IMR-90 (cell line): ENCODE measurements around the gene AGBL1. TPM values are rescaled to one million over a fixed set of nuclear protein-coding genes. Genes with fewer than 3 reads are reported as not detected.

Source experiments
- ATAC-seq: fragments of 200-7000 bp; cut with Tn5 transposase; 2 replicates; pipeline ENCODE4 v1.9.1; 2020; ENCODE audit warnings: low read depth, mild to moderate bottlenecking, moderate library complexity
- BruUV-seq: library from RNA; stranded (reverse); fragments of 400-500 nt; replicated peaks from 2 replicates; lab custom pipeline; 2021; lab: Mats Ljungman, UMichigan
- CTCF ChIA-PET: fragments of 300-600 bp; formaldehyde crosslinking; extraction: SDS; loops from one replicate; lab custom pipeline; 2021; ENCODE audit warnings: antibody characterized with exemption; lab: Yijun Ruan, JAX
- POLR2A ChIA-PET: fragments of 300-600 bp; sonication (Branson Sonifier 250); formaldehyde crosslinking; loops from one replicate; lab custom pipeline; 2022; ENCODE audit warnings: antibody characterized with exemption; ENCODE audit not compliant: unreplicated experiment; lab: Charles Lee
- DNase-seq: peaks from one replicate; pipeline ENCODE4 v3.0.0; 2013
- H2AFZ ChIP-seq: replicated peaks from 2 replicates; pipeline ENCODE3; 2013; ENCODE audit warnings: low read length, mild to moderate bottlenecking; ENCODE audit not compliant: poor library complexity
- H2AK5ac ChIP-seq: 2 replicates; pipeline ENCODE4 v1.6.1; 2013; ENCODE audit warnings: low read depth, low read length, inconsistent platforms
- H2AK9ac ChIP-seq: replicated peaks from 2 replicates; pipeline ENCODE3; 2013; ENCODE audit warnings: mild to moderate bottlenecking, low read depth, low read length, moderate library complexity; ENCODE audit not compliant: poor library complexity
- H2BK120ac ChIP-seq: 2 replicates; pipeline ENCODE4 v1.6.1; 2013; ENCODE audit warnings: low read depth, low read length, inconsistent platforms
- H2BK15ac ChIP-seq: 3 replicates; pipeline ENCODE4 v1.6.1; 2013; ENCODE audit warnings: low read depth, low read length, inconsistent platforms
- H2BK20ac ChIP-seq: 2 replicates; pipeline ENCODE4 v1.6.1; 2013; ENCODE audit warnings: low read depth, mild to moderate bottlenecking, inconsistent platforms, low read length, moderate library complexity
- H2BK5ac ChIP-seq: 2 replicates; pipeline ENCODE4 v1.6.1; 2013; ENCODE audit warnings: mild to moderate bottlenecking, low read depth, low read length, inconsistent platforms; ENCODE audit not compliant: poor library complexity, severe bottlenecking
- H3K14ac ChIP-seq: replicated peaks from 2 replicates; pipeline ENCODE4 v1.6.1; 2013; ENCODE audit warnings: low read depth, low read length, inconsistent platforms
- H3K18ac ChIP-seq: 2 replicates; pipeline ENCODE4 v1.6.1; 2013; ENCODE audit warnings: low read depth, low read length, control low read depth
- H3K23ac ChIP-seq: 2 replicates; pipeline ENCODE4 v1.6.1; 2013; ENCODE audit warnings: low read depth, low read length, inconsistent platforms
- H3K27ac ChIP-seq: 2 replicates; pipeline ENCODE4 v1.5.1; 2013; ENCODE audit warnings: mild to moderate bottlenecking, control low read depth, low read length; ENCODE audit not compliant: insufficient read depth
- H3K27me3 ChIP-seq: 2 replicates; pipeline ENCODE4 v1.6.1; 2013; ENCODE audit warnings: low read length; ENCODE audit not compliant: control insufficient read depth, insufficient read depth
- H3K36me3 ChIP-seq: 2 replicates; pipeline ENCODE4 v1.6.1; 2013; ENCODE audit warnings: low read length, mixed read lengths; ENCODE audit not compliant: control insufficient read depth, insufficient read depth
- H3K4ac ChIP-seq: 2 replicates; pipeline ENCODE4 v1.6.1; 2013; ENCODE audit warnings: low read depth, low read length, inconsistent platforms
- H3K4me1 ChIP-seq: 2 replicates; pipeline ENCODE4 v1.6.1; 2013; ENCODE audit warnings: low read length, mixed read lengths; ENCODE audit not compliant: control insufficient read depth, insufficient read depth
- H3K4me2 ChIP-seq: 2 replicates; pipeline ENCODE4 v1.6.1; 2013; ENCODE audit warnings: low read depth, mild to moderate bottlenecking, control low read depth, low read length, moderate library complexity
- H3K4me3 ChIP-seq: 2 replicates; pipeline ENCODE4 v1.5.1; 2013; ENCODE audit warnings: low read depth, mild to moderate bottlenecking, control low read depth, low read length, moderate library complexity; ENCODE audit not compliant: insufficient read depth
- H3K56ac ChIP-seq: 2 replicates; pipeline ENCODE4 v1.6.1; 2013; ENCODE audit warnings: low read length, inconsistent platforms; ENCODE audit not compliant: insufficient read depth; ENCODE audit errors: extremely low read depth
- H3K79me1 ChIP-seq, 2 experiments: 2 replicates each; pipeline ENCODE4 v1.6.1; 2013; ENCODE audit warnings: low read length in 2 of 2, inconsistent platforms in 1 of 2, low read depth in 1 of 2
- H3K9ac ChIP-seq: 2 replicates; pipeline ENCODE4 v1.6.1; 2013; ENCODE audit warnings: low read depth, low read length, control low read depth
- H3K9me1 ChIP-seq: 2 replicates; pipeline ENCODE4 v1.6.1; 2013; ENCODE audit warnings: low read length, inconsistent platforms; ENCODE audit not compliant: insufficient read depth
- H3K9me3 ChIP-seq: 2 replicates; pipeline ENCODE4 v1.6.1; 2013; ENCODE audit warnings: low read length; ENCODE audit not compliant: control insufficient read depth, insufficient read depth
- H4K20me1 ChIP-seq: 2 replicates; pipeline ENCODE4 v1.6.1; 2013; ENCODE audit warnings: low read length, inconsistent platforms; ENCODE audit not compliant: insufficient read depth
- H4K5ac ChIP-seq: 2 replicates; pipeline ENCODE4 v1.6.1; 2013; ENCODE audit warnings: mild to moderate bottlenecking, low read depth, low read length, control low read depth
- H4K8ac ChIP-seq, 2 experiments: 2 replicates each; pipeline ENCODE4 v1.6.1; 2013; ENCODE audit warnings: low read depth in 2 of 2, low read length in 2 of 2, control low read depth in 1 of 2, inconsistent platforms in 1 of 2
- H4K91ac ChIP-seq: 2 replicates; pipeline ENCODE4 v1.6.1; 2013; ENCODE audit warnings: low read depth, low read length, inconsistent platforms; ENCODE audit not compliant: insufficient read depth
- BHLHE40 ChIP-seq: fragments of 150-350 bp; IDR thresholded peaks from 2 replicates; pipeline ENCODE4 v1.6.1; 2016; ENCODE audit warnings: mild to moderate bottlenecking, low read depth, low read length
- CEBPB ChIP-seq: IDR thresholded peaks from 2 replicates; pipeline ENCODE4 v1.6.1; 2012; ENCODE audit warnings: low read depth, low read length, improper control_type of control experiment
- CHD1 ChIP-seq: IDR thresholded peaks from 2 replicates; pipeline ENCODE4 v1.6.1; 2012; ENCODE audit warnings: low read depth, low read length, improper control_type of control experiment
- ELK1 ChIP-seq: fragments of 150-350 bp; IDR thresholded peaks from 2 replicates; pipeline ENCODE4 v1.6.1; 2016; ENCODE audit warnings: low read depth, mild to moderate bottlenecking, low read length, moderate library complexity, borderline replicate concordance
- FOS ChIP-seq: fragments of 150-350 bp; IDR thresholded peaks from 2 replicates; pipeline ENCODE4 v1.6.1; 2016; ENCODE audit warnings: low read depth, low read length
- MAFK ChIP-seq: IDR thresholded peaks from 2 replicates; pipeline ENCODE4 v1.6.1; 2012; ENCODE audit warnings: low read depth, low read length, improper control_type of control experiment
- MAZ ChIP-seq: IDR thresholded peaks from 2 replicates; pipeline ENCODE4 v1.6.1; 2012; ENCODE audit warnings: low read depth, mild to moderate bottlenecking, low read length, improper control_type of control experiment, moderate library complexity, borderline replicate concordance
- MXI1 ChIP-seq: IDR thresholded peaks from 2 replicates; pipeline ENCODE4 v1.6.1; 2012; ENCODE audit warnings: low read depth, mild to moderate bottlenecking, low read length, moderate library complexity, borderline replicate concordance
- NFE2L2 ChIP-seq: fragments of 150-350 bp; IDR thresholded peaks from 2 replicates; pipeline ENCODE4 v1.6.1; 2016; ENCODE audit warnings: low read depth, mild to moderate bottlenecking, low read length
- POLR2A ChIP-seq: IDR thresholded peaks from 2 replicates; pipeline ENCODE4 v1.6.1; 2012; ENCODE audit warnings: mild to moderate bottlenecking, low read depth, low read length
- RAD21 ChIP-seq: IDR thresholded peaks from 2 replicates; pipeline ENCODE4 v1.6.1; 2012; ENCODE audit warnings: low read length, improper control_type of control experiment
- RCOR1 ChIP-seq: IDR thresholded peaks from 2 replicates; pipeline ENCODE4 v1.6.1; 2012; ENCODE audit warnings: mild to moderate bottlenecking, low read length, improper control_type of control experiment; ENCODE audit not compliant: insufficient replicate concordance
- RFX5 ChIP-seq: IDR thresholded peaks from 2 replicates; pipeline ENCODE4 v1.8.0; 2012; ENCODE audit warnings: low read depth, mild to moderate bottlenecking, low read length, moderate library complexity
- SMC3 ChIP-seq: fragments of 150-350 bp; IDR thresholded peaks from 2 replicates; pipeline ENCODE4 v1.6.1; 2016; ENCODE audit warnings: low read depth, mild to moderate bottlenecking, antibody characterized with exemption, low read length, moderate library complexity
- USF2 ChIP-seq: fragments of 150-350 bp; IDR thresholded peaks from 2 replicates; pipeline ENCODE4 v1.6.1; 2017; ENCODE audit warnings: mild to moderate bottlenecking, antibody characterized with exemption, low read length, low read depth
- WGBS, 2 experiments: methylation state at CpG; one replicate each; pipeline versions ENCODE4 v1.1.5 to v1.1.7; 2013; ENCODE audit warnings: missing lambda C conversion rate in 2 of 2; ENCODE audit not compliant: insufficient read length in 1 of 2; ENCODE audit errors: extremely low coverage in 2 of 2; 5-methylcytosine and 5-hydroxymethylcytosine counted together
- dilution Hi-C: fragments of 300-500 bp; cut with HindIII; formaldehyde crosslinking; loops from one replicate; pipeline ENCODE4 v1.14.3; 2018; ENCODE audit warnings: low sequenced_read_pairs; ENCODE audit not compliant: unreplicated experiment
- in situ Hi-C: fragments of 300-500 bp; cut with MboI; formaldehyde crosslinking; loops from 3 replicates; pipeline ENCODE4 v1.14.3; 2019; ENCODE audit warnings: low sequenced_read_pairs, inconsistent platforms, mixed read lengths
- intact Hi-C: fragments of 100-400 bp; cut with micrococcal nuclease; formaldehyde crosslinking; loops from 2 replicates; pipeline ENCODE4 v1.10.0; 2022
- polyA plus RNA-seq, 3 experiments: library from polyadenylated mRNA; depleted of rRNA; stranded (reverse); fragments of >200 nt; gene quantifications; 2 replicates each; pipeline ENCODE4 v1.2.3, GENCODE V29; 2012; ENCODE audit warnings: low replicate concordance in 1 of 3
- total RNA-seq: library from RNA; depleted of rRNA; stranded (reverse); fragments of >200 nt; gene quantifications from 2 replicates; pipeline ENCODE4 v1.2.3, GENCODE V29; 2012
- TF ChIP-seq, protein P1 (sequence below): conservative IDR thresholded peaks from 2 replicates; pipeline ENCODE4 v1.5.1; 2012; ENCODE audit warnings: mild to moderate bottlenecking, low read depth, low read length, improper control_type of control experiment

Gene AGBL1
- total and polyA plus RNA-seq, 2 of the 4 experiments (the other 2 are of a cell fraction) = not detected

- Histone ChIP-seq H4K8ac (no peak overlapping the region), H2BK20ac (no peak overlapping the region), H4K20me1 (no peaks in the 10 kb centered on the region), H2AFZ (no peak overlapping the region), H2AK5ac (no peak overlapping the region), H3K9ac (no peak overlapping the region), H3K4me3 (no peak overlapping the region), H3K27me3 (no peaks in the 10 kb centered on the region), H3K23ac (no peak overlapping the region), H3K56ac (no peak overlapping the region), H3K18ac (no peak overlapping the region), H3K4me1 (no peaks in the 10 kb centered on the region), H2AK9ac (no peak overlapping the region), H3K4me2 (no peak overlapping the region), H3K9me1 (no peaks in the 10 kb centered on the region), H2BK5ac (no peak overlapping the region), H3K4ac (no peak overlapping the region), H2BK120ac (no peak overlapping the region), H2BK15ac (no peak overlapping the region), H3K27ac (no peak overlapping the region), H3K36me3 (no peaks in the 10 kb centered on the region), H4K5ac (no peak overlapping the region), H3K79me1 (no peaks in the 10 kb centered on the region), H3K14ac (no peak overlapping the region), H3K9me3 (peaks cover 16% of the 10 kb centered on the region), H4K91ac (no peak overlapping the region)
- no peak for DNase-seq
- no peak for ATAC-seq
- in situ Hi-C loops (no loop called here), dilution Hi-C loops (no loop called here), intact Hi-C loops (no loop called here)
- TF ChIP-seq ELK1 (no peak), RCOR1 (no peak), CEBPB (no peak), USF2 (no peak), MAFK (no peak), MAZ (no peak), POLR2A (no peak), MXI1 (no peak), CHD1 (no peak), SMC3 (no peak), RFX5 (no peak), NFE2L2 (no peak), FOS (no peak), RAD21 (no peak), BHLHE40 (no peak)
- TF ChIP-seq, protein P1, sequence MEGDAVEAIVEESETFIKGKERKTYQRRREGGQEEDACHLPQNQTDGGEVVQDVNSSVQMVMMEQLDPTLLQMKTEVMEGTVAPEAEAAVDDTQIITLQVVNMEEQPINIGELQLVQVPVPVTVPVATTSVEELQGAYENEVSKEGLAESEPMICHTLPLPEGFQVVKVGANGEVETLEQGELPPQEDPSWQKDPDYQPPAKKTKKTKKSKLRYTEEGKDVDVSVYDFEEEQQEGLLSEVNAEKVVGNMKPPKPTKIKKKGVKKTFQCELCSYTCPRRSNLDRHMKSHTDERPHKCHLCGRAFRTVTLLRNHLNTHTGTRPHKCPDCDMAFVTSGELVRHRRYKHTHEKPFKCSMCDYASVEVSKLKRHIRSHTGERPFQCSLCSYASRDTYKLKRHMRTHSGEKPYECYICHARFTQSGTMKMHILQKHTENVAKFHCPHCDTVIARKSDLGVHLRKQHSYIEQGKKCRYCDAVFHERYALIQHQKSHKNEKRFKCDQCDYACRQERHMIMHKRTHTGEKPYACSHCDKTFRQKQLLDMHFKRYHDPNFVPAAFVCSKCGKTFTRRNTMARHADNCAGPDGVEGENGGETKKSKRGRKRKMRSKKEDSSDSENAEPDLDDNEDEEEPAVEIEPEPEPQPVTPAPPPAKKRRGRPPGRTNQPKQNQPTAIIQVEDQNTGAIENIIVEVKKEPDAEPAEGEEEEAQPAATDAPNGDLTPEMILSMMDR = no peak
- ChIA-PET POLR2A (no interaction called here), CTCF (no interaction called here)
- BruUV-seq = no TSS peak
- WGBS, 2 experiments = no CpG with 5 or more reads among the region's 3 CpGs
Observed at GRCh38 chr15:86875067-86875466, 795.4 kb downstream of the AGBL1 start.
